Stomach (tissue), 9 donors: ENCODE data around the gene ZNF354C. TPM values are rescaled to one million over a fixed set of nuclear protein-coding genes. Genes with fewer than 3 reads are reported as not detected.
"Not testable (repeated sequence)": the region's sequence is repeated elsewhere in the genome, so short reads cannot be mapped to it uniquely, and the experiment has no call there.

Experiments used
- DNase-seq, 2 donors: peaks; one replicate each; pipeline versions ENCODE4 v3.0.0 to v3.0.0-alpha.2; 2013 to 2019
- H3K27ac ChIP-seq, 5 donors: fragments of 200-600 bp in 4 of 5; sonication (generic) in 4 of 5; one replicate each; pipeline ENCODE4 v1.5.1; 2013 to 2019; ENCODE audit warnings: mild to moderate bottlenecking in 1 of 5, moderate library complexity in 1 of 5
- H3K27me3 ChIP-seq, 3 donors: fragments of 200-600 bp; sonication (generic); one replicate each; pipeline ENCODE4 v1.5.1; 2017 to 2019; ENCODE audit warnings: mixed run types in 1 of 3
- H3K36me3 ChIP-seq, 4 donors: fragments of 200-600 bp; sonication (generic); 1 replicate in 3 of 4; 2 replicates in 1 of 4; pipeline ENCODE4 v1.5.1; 2016 to 2019
- H3K4me1 ChIP-seq, 4 donors: fragments of 200-600 bp; sonication (generic); one replicate each; pipeline ENCODE4 v1.5.1; 2016 to 2019
- H3K4me3 ChIP-seq, 4 donors: fragments of 200-600 bp; sonication (generic) in 3 of 4; one replicate each; pipeline ENCODE4 v1.5.1; 2016 to 2019; ENCODE audit warnings: mild to moderate bottlenecking in 1 of 4
- H3K9me3 ChIP-seq, 4 donors: fragments of 200-600 bp; sonication (generic); one replicate each; pipeline ENCODE4 v1.5.1; 2016 to 2019
- CTCF ChIP-seq, 7 experiments: fragments of 450-650 bp in 4 of 7; fragments of 200-600 bp in 3 of 7; sonication (generic) in 3 of 7; IDR thresholded peaks; one replicate each; pipeline ENCODE4 v1.5.1; 2016 to 2019; ENCODE audit warnings: antibody characterized with exemption in 7 of 7, control low read depth in 2 of 7, mild to moderate bottlenecking in 1 of 7
- EP300 ChIP-seq: sonication (generic); formaldehyde crosslinking; IDR thresholded peaks from one replicate; pipeline ENCODE4 v1.6.1; 2017; ENCODE audit warnings: antibody characterized with exemption
- POLR2A ChIP-seq, 4 donors: fragments of 450-650 bp; IDR thresholded peaks; one replicate each; pipeline ENCODE4 v1.6.1; 2016; ENCODE audit warnings: antibody characterized with exemption in 4 of 4, control low read depth in 2 of 4, mild to moderate bottlenecking in 1 of 4, moderate library complexity in 1 of 4
- POLR2AphosphoS5 ChIP-seq, 3 donors: sonication (generic); formaldehyde crosslinking; IDR thresholded peaks; one replicate each; pipeline ENCODE4 v1.6.1; 2016; ENCODE audit warnings: antibody characterized with exemption in 3 of 3
- WGBS, 5 donors: extraction: QIAGEN DNeasy Blood & Tissue Kit in 3 of 5; methylation state at CpG; one replicate each; pipeline versions ENCODE4 v1.1.5 to v1.1.7; 2013 to 2018; 5-methylcytosine and 5-hydroxymethylcytosine counted together
- intact Hi-C: fragments of 100-400 bp; cut with DNase I; formaldehyde crosslinking; loops from one replicate; pipeline ENCODE4 v1.15.1; 2023; ENCODE audit warnings: low total_unique reads
- polyA plus RNA-seq, 3 donors: library from polyadenylated mRNA; stranded (reverse); fragments of 200-250 nt; gene quantifications; one replicate each; pipeline ENCODE4 v1.2.3, GENCODE V29; 2013
- total RNA-seq, 5 donors: library from RNA; depleted of rRNA; stranded (reverse); fragments of >200 nt; gene quantifications; one replicate each; pipeline versions ENCODE4 v1.1.0 to v1.2.3, GENCODE V29; 2014 to 2016
- donor health status: healthy with polysubstance abuse.
- donor health status: Bipolar disorder and iron deficiency.
- donor health status: healthy.

The ZNF354C gene
- total and polyA plus RNA-seq, 8 donors, result 0.92 to 13.6 (median 1.3) TPM; not detected in 1

GRCh38 chr5:179079165-179079987 lies 19.2 kb downstream of the ZNF354C start:
- TF ChIP-seq CTCF (IDR thresholded peaks at IDR 0.05) (no peak), POLR2A (IDR thresholded peaks at IDR 0.05) (no peak), POLR2AphosphoS5 (IDR thresholded peaks at IDR 0.05) (no peak), EP300 (no peak)
- no peak for DNase-seq
- Histone ChIP-seq H3K36me3 (peaks cover 44 to 88% (median 57%) of the 10 kb centered on the region in 4 donors), H3K9me3 (peaks cover 82 to 100% (median 100%) of the 10 kb centered on the region in 4 donors), H3K27me3 (no peaks in the 10 kb centered on the region), H3K4me1 (no peaks in the 10 kb centered on the region), H3K27ac (no peak overlapping the region), H3K4me3 (no peak overlapping the region)
- intact Hi-C loops, result no loop called here
- WGBS, 5 donors, result 96 to 98% (median 97%) methylated on average over 11 of the region's 11 CpGs

- H3K4me1 ChIP-seq, result no peaks in the 10 kb centered on the region
- intact Hi-C loops, result no loop called here
- WGBS, 5 donors, result 95 to 97% (median 96%) methylated on average over 4 of the region's 4 CpGs
- H3K36me3 ChIP-seq, result peaks cover 41 to 74% (median 48%) of the 10 kb centered on the region in 4 donors
- no peak overlapping the region for H3K4me3 ChIP-seq
- no peak for TF ChIP-seq POLR2AphosphoS5 (IDR thresholded peaks at IDR 0.05)
- TF ChIP-seq POLR2A (IDR thresholded peaks at IDR 0.05), result no peak
- no peak for TF ChIP-seq EP300
- no peak for TF ChIP-seq CTCF (IDR thresholded peaks at IDR 0.05)
- H3K9me3 ChIP-seq, result peaks cover 86 to 100% (median 99%) of the 10 kb centered on the region in 4 donors
- DNase-seq, result no peak
- no peak overlapping the region for H3K27ac ChIP-seq
- H3K27me3 ChIP-seq, result no peaks in the 10 kb centered on the region
Measured at GRCh38 chr5:179080724-179081123, 20.6 kb downstream of the ZNF354C start.

GRCh38 chr5:179089502-179089901 lies 29.3 kb downstream of the ZNF354C start:
- Histone ChIP-seq H3K4me3 (no peak overlapping the region), H3K36me3 (peaks cover 0 to 7% (median 0%) of the 10 kb centered on the region in 4 donors), H3K27ac (no peak overlapping the region), H3K27me3 (no peaks in the 10 kb centered on the region), H3K4me1 (no peaks in the 10 kb centered on the region), H3K9me3 (peaks cover 35 to 99% (median 92%) of the 10 kb centered on the region in 4 donors)
- 82 to 92% (median 87%) methylated on average over 2 of the region's 2 CpGs for WGBS, 5 donors
- no peak for DNase-seq
- intact Hi-C loops, result no loop called here
- TF ChIP-seq CTCF (IDR thresholded peaks at IDR 0.05), result no peak
- no peak for TF ChIP-seq EP300
- no peak for TF ChIP-seq POLR2A (IDR thresholded peaks at IDR 0.05)
- no peak for TF ChIP-seq POLR2AphosphoS5 (IDR thresholded peaks at IDR 0.05)

- 87 to 95% (median 92%) methylated on average over 13 to 17 of the region's 17 CpGs for WGBS, 5 donors
- H3K4me3 ChIP-seq, H3K27me3 ChIP-seq, DNase-seq, intact Hi-C loops, H3K27ac ChIP-seq, H3K4me1 ChIP-seq: not testable (repeated sequence)
- H3K9me3 ChIP-seq, result peaks cover 28 to 53% (median 47%) of the 10 kb centered on the region in 4 donors
- peaks cover 0 to 11% (median 2%) of the 10 kb centered on the region in 4 donors for H3K36me3 ChIP-seq
Measured at GRCh38 chr5:179101282-179101681, 41.1 kb downstream of the ZNF354C start.

GRCh38 chr5:179110528-179110927 lies 50.4 kb downstream of the ZNF354C start:
- H3K9me3 ChIP-seq, result peaks cover 8 to 88% (median 83%) of the 10 kb centered on the region in 4 donors
- no peaks in the 10 kb centered on the region for H3K4me1 ChIP-seq
- TF ChIP-seq CTCF (IDR thresholded peaks at IDR 0.05), result no peak
- TF ChIP-seq POLR2A (IDR thresholded peaks at IDR 0.05), result no peak
- TF ChIP-seq POLR2AphosphoS5 (IDR thresholded peaks at IDR 0.05), result no peak
- TF ChIP-seq EP300, result no peak
- H3K27ac ChIP-seq, result no peak overlapping the region
- intact Hi-C loops, result no loop called here
- H3K4me3 ChIP-seq, result no peak overlapping the region
- no peak for DNase-seq
- no peaks in the 10 kb centered on the region for H3K27me3 ChIP-seq
- WGBS, 5 donors, result 86 to 91% (median 88%) methylated on average over 9 of the region's 9 CpGs
- H3K36me3 ChIP-seq, result peaks cover 0 to 23% (median 8%) of the 10 kb centered on the region in 4 donors
